Keratinocyte (primary cell): ENCODE results near the gene ADCY7. TPM values are rescaled to one million over a fixed set of nuclear protein-coding genes. Genes with fewer than 3 reads are reported as not detected.

Experiments used
- DNase-seq: peaks from one replicate; pipeline ENCODE4 v3.0.0-alpha.2; 2011; ENCODE audit warnings: low read depth, missing footprints, low spot score
- FAIRE-seq: peaks from 2 replicates; lab custom pipeline; 2011; peaks lifted over from hg19 to GRCh38; lab: Jason Lieb, UNC
- H2AFZ ChIP-seq: 2 replicates; pipeline ENCODE4 v1.6.0; 2012; ENCODE audit warnings: low read length, control low read depth, inconsistent platforms; ENCODE audit not compliant: control insufficient read depth
- H3K27ac ChIP-seq: 2 replicates; pipeline ENCODE4 v1.5.1; 2011; ENCODE audit warnings: low read length; ENCODE audit not compliant: control insufficient read depth, insufficient read depth
- H3K27me3 ChIP-seq: 3 replicates; pipeline ENCODE4 v1.6.0; 2011; ENCODE audit warnings: low read length; ENCODE audit not compliant: control insufficient read depth, insufficient read depth; ENCODE audit errors: extremely low read depth
- H3K36me3 ChIP-seq, 2 experiments: 2 replicates in 1 of 2; 3 replicates in 1 of 2; pipeline ENCODE4 v1.5.1; 2011; ENCODE audit warnings: low read length in 2 of 2, mild to moderate bottlenecking in 1 of 2; ENCODE audit not compliant: control insufficient read depth in 2 of 2, insufficient read depth in 2 of 2; ENCODE audit errors: extremely low read depth in 1 of 2
- H3K4me1 ChIP-seq: 3 replicates; pipeline ENCODE4 v1.5.1; 2011; ENCODE audit warnings: low read length; ENCODE audit not compliant: control insufficient read depth, insufficient read depth; ENCODE audit errors: extremely low read depth
- H3K4me2 ChIP-seq: 3 replicates; pipeline ENCODE4 v1.6.0; 2011; ENCODE audit warnings: low read depth, low read length; ENCODE audit not compliant: control insufficient read depth, insufficient read depth; ENCODE audit errors: extremely low read depth
- H3K4me3 ChIP-seq, 3 experiments: fragments of 200-600 bp in 1 of 3; sonication (generic) in 1 of 3; 2 replicates in 2 of 3; 3 replicates in 1 of 3; pipeline ENCODE4 v1.5.1; 2011 to 2016; ENCODE audit warnings: low read length in 3 of 3, mild to moderate bottlenecking in 3 of 3, control low read depth in 2 of 3, inconsistent platforms in 1 of 3, low read depth in 1 of 3, mixed read lengths in 1 of 3, mixed run types in 1 of 3, moderate library complexity in 1 of 3; ENCODE audit not compliant: control insufficient read depth in 2 of 3, insufficient read depth in 2 of 3; ENCODE audit errors: extremely low read depth in 1 of 3
- H3K79me2 ChIP-seq: 2 replicates; pipeline ENCODE4 v1.6.0; 2012; ENCODE audit warnings: low read length; ENCODE audit not compliant: control insufficient read depth, insufficient read depth
- H3K9ac ChIP-seq: 3 replicates; pipeline ENCODE4 v1.6.0; 2011; ENCODE audit warnings: low read length; ENCODE audit not compliant: control insufficient read depth, insufficient read depth; ENCODE audit errors: extremely low read depth
- H3K9me1 ChIP-seq: 3 replicates; pipeline ENCODE4 v1.6.0; 2011; ENCODE audit warnings: low read length; ENCODE audit not compliant: control insufficient read depth, insufficient read depth; ENCODE audit errors: extremely low read depth
- H3K9me3 ChIP-seq: 2 replicates; pipeline ENCODE4 v1.5.1; 2012; ENCODE audit warnings: low read depth, low read length; ENCODE audit not compliant: control insufficient read depth
- H4K20me1 ChIP-seq: 3 replicates; pipeline ENCODE4 v1.6.0; 2011; ENCODE audit warnings: low read length; ENCODE audit not compliant: control insufficient read depth, insufficient read depth; ENCODE audit errors: extremely low read depth
- EZH2 ChIP-seq: IDR thresholded peaks from one replicate; pipeline ENCODE4 v1.6.1; 2012; ENCODE audit warnings: inconsistent platforms, mild to moderate bottlenecking, low read length, moderate library complexity
- dilution Hi-C: fragments of 300-500 bp; cut with MboI; formaldehyde crosslinking; loops from one replicate; pipeline ENCODE4 v1.7.0; 2020; ENCODE audit warnings: low sequenced_read_pairs; ENCODE audit not compliant: extremely low pct_ligation_motif_present
- polyA plus RNA-seq, 5 experiments: library from polyadenylated mRNA; depleted of rRNA in 3 of 5; stranded (reverse) in 3 of 5; stranded (forward) in 1 of 5; unstranded in 1 of 5; fragments of >200 nt; gene quantifications; 1 replicate in 1 of 5; 2 replicates in 3 of 5; 3 replicates in 1 of 5; pipeline versions ENCODE4 v1.2.1 to v1.2.3, GENCODE V29; 2011 to 2012; ENCODE audit warnings: missing spikeins in 2 of 5, low read depth in 1 of 5, low replicate concordance in 1 of 5
- TF ChIP-seq, protein P1 (sequence below), 3 experiments: IDR thresholded peaks in 1 of 3; conservative IDR thresholded peaks in 1 of 3; optimal IDR thresholded peaks in 1 of 3; 2 replicates in 2 of 3; 3 replicates in 1 of 3; pipeline versions ENCODE3 to v1.5.1; 2011; ENCODE audit warnings: low read length in 3 of 3, mild to moderate bottlenecking in 3 of 3, moderate library complexity in 2 of 3, control low read depth in 1 of 3, inconsistent platforms in 1 of 3; ENCODE audit not compliant: insufficient read depth in 2 of 3; ENCODE audit errors: extremely low read depth in 1 of 3

ADCY7 gene
- polyA plus RNA-seq, 1 donor (not counting 4 experiments of a cell fraction or from before 2014, with no cell fraction given), result 5.1 TPM

DNA sequence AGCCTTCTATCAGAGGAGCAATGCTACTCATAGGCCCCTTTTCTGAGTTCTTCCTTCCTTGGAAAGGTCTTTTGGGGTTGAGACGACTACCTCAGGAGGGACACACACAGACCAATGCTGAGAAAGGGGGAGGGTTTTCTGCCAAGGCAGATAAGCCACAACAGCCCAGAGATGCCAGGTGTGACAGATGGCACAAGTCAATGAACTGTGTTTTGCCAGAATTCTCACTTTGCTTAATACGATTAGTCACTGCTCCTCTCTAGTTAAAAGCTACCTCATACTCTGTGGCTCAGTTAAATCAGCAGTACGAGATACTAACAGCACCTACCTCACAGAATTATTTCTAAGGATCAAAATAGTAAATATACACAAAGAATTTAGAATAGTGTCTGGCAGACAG lies 94.4 kb downstream of the ADCY7 start:
- Histone ChIP-seq H2AFZ (no peak overlapping the region), H3K4me2 (peak overlapping the region; percentile 35), H4K20me1 (no peaks in the 10 kb centered on the region), H3K27ac (peak overlapping the region; percentile 81), H3K4me1 (peaks cover 11% of the 10 kb centered on the region), H3K27me3 (no peaks in the 10 kb centered on the region), H3K79me2 (peaks cover 75% of the 10 kb centered on the region), H3K9ac (peak overlapping the region; percentile 46), H3K4me3 (no peak overlapping the region), H3K36me3 (peaks cover 10 to 25% of the 10 kb centered on the region in 2 experiments), H3K9me3 (no peaks in the 10 kb centered on the region), H3K9me1 (no peaks in the 10 kb centered on the region)
- DNase-seq (no peak), FAIRE-seq (no peak)
- TF ChIP-seq, protein P1, sequence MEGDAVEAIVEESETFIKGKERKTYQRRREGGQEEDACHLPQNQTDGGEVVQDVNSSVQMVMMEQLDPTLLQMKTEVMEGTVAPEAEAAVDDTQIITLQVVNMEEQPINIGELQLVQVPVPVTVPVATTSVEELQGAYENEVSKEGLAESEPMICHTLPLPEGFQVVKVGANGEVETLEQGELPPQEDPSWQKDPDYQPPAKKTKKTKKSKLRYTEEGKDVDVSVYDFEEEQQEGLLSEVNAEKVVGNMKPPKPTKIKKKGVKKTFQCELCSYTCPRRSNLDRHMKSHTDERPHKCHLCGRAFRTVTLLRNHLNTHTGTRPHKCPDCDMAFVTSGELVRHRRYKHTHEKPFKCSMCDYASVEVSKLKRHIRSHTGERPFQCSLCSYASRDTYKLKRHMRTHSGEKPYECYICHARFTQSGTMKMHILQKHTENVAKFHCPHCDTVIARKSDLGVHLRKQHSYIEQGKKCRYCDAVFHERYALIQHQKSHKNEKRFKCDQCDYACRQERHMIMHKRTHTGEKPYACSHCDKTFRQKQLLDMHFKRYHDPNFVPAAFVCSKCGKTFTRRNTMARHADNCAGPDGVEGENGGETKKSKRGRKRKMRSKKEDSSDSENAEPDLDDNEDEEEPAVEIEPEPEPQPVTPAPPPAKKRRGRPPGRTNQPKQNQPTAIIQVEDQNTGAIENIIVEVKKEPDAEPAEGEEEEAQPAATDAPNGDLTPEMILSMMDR (optimal IDR thresholded peaks at IDR 0.05 in 1 of 3, IDR thresholded peaks at IDR 0.05 in 1 of 3, conservative IDR thresholded peaks at IDR 0.05 in 1 of 3; ENCODE audit: extremely low read depth in 1 of 3, insufficient read depth in 2 of 3, low read length in 3 of 3), result no peak
- TF ChIP-seq EZH2, result no peak
- dilution Hi-C loops, result no loop called here

DNA sequence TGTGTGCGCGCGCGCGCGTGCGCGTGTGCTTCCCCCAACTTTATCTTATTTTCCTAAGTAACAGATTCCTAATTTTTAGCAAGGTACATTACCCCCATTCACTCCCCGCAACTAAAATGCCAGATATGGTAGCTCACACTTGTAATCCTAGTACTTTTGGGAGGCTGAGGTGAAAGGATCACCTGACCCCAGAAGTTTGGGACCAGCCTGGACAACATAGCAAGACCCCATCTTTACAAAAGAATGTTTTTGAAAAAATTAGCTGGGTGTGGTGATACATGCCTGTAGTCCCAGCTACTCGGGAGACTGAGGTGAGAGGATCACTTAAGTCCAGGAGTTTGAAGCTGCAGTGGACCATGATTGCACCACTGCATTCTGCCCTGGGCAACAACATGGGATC lies 97.3 kb downstream of the ADCY7 start:
- no peak overlapping the region for H3K4me2 ChIP-seq
- H4K20me1 ChIP-seq, result no peaks in the 10 kb centered on the region
- H3K36me3 ChIP-seq, result peaks cover 11 to 25% of the 10 kb centered on the region in 2 experiments
- H3K79me2 ChIP-seq, result peaks cover 79% of the 10 kb centered on the region
- dilution Hi-C loops, result no loop called here
- H3K27ac ChIP-seq, result no peak overlapping the region
- no peak overlapping the region for H2AFZ ChIP-seq
- no peak for FAIRE-seq
- H3K4me3 ChIP-seq, result no peak overlapping the region
- no peaks in the 10 kb centered on the region for H3K9me1 ChIP-seq
- no peaks in the 10 kb centered on the region for H3K9me3 ChIP-seq
- TF ChIP-seq EZH2, result no peak
- TF ChIP-seq, protein P1 (optimal IDR thresholded peaks at IDR 0.05 in 1 of 3, IDR thresholded peaks at IDR 0.05 in 1 of 3, conservative IDR thresholded peaks at IDR 0.05 in 1 of 3; ENCODE audit: extremely low read depth in 1 of 3, insufficient read depth in 2 of 3, low read length in 3 of 3), result no peak
- peaks cover 22% of the 10 kb centered on the region for H3K4me1 ChIP-seq
- H3K9ac ChIP-seq, result no peak overlapping the region
- no peaks in the 10 kb centered on the region for H3K27me3 ChIP-seq
- DNase-seq, result no peak
